H1 (cell line): ENCODE data around the gene DOCK8.

Source experiments
- CHD1 ChIP-seq: IDR thresholded peaks from 2 replicates; pipeline ENCODE4 v1.6.1; 2012; ENCODE audit warnings: low read depth, low read length, improper control_type of control experiment
- CHD2 ChIP-seq: IDR thresholded peaks from 2 replicates; pipeline ENCODE4 v1.6.1; 2012; ENCODE audit warnings: low read length, improper control_type of control experiment
- CTCF ChIP-seq, 3 experiments: IDR thresholded peaks; 1 replicate in 2 of 3; 2 replicates in 1 of 3; pipeline versions ENCODE4 v1.5.1 to v1.6.1; 2011; ENCODE audit warnings: low read length in 3 of 3, mild to moderate bottlenecking in 3 of 3, inconsistent platforms in 2 of 3, low read depth in 1 of 3, moderate library complexity in 1 of 3; ENCODE audit not compliant: insufficient read depth in 1 of 3; ENCODE audit errors: control extremely low read depth in 1 of 3
- EP300 ChIP-seq, 2 experiments: IDR thresholded peaks; 1 replicate in 1 of 2; 2 replicates in 1 of 2; pipeline ENCODE4 v1.6.1; 2011 to 2012; ENCODE audit warnings: low read depth in 2 of 2, low read length in 2 of 2, mild to moderate bottlenecking in 2 of 2, borderline replicate concordance in 1 of 2, inconsistent platforms in 1 of 2, moderate library complexity in 1 of 2
- JUN ChIP-seq: IDR thresholded peaks from 2 replicates; pipeline ENCODE4 v1.6.1; 2011; ENCODE audit warnings: low read depth, mild to moderate bottlenecking, improper control_type of control experiment, low read length
- JUND ChIP-seq: IDR thresholded peaks from 2 replicates; pipeline ENCODE4 v1.6.1; 2011; ENCODE audit warnings: mild to moderate bottlenecking, improper control_type of control experiment, low read length
- PHF8 ChIP-seq: fragments of 200-600 bp; sonication (generic); conservative IDR thresholded peaks from 2 replicates; pipeline ENCODE4 v1.7.1; 2012; ENCODE audit warnings: low read depth, mild to moderate bottlenecking, inconsistent platforms, low read length, moderate library complexity
- POLR2A ChIP-seq, 2 experiments: IDR thresholded peaks; 1 replicate in 1 of 2; 2 replicates in 1 of 2; pipeline ENCODE4 v1.6.1; 2011; ENCODE audit warnings: low read depth in 2 of 2, low read length in 2 of 2, mild to moderate bottlenecking in 2 of 2; ENCODE audit errors: control extremely low read depth in 1 of 2
- POLR2AphosphoS5 ChIP-seq: IDR thresholded peaks from 2 replicates; pipeline ENCODE4 v1.6.1; 2011; ENCODE audit warnings: low read depth, low read length
- RNF2 ChIP-seq: fragments of 200-900, 300-1000 bp; sonication (generic); IDR thresholded peaks from 2 replicates; pipeline ENCODE4 v1.7.1; 2016; ENCODE audit warnings: borderline replicate concordance, low read depth, mild to moderate bottlenecking, antibody characterized with exemption, low read length; ENCODE audit not compliant: poor library complexity, severe bottlenecking; ENCODE audit errors: missing control alignments
- SIX5 ChIP-seq: IDR thresholded peaks from 2 replicates; pipeline ENCODE4 v1.6.1; 2011; ENCODE audit warnings: mild to moderate bottlenecking, low read depth, low read length

GRCh38 chr9:503881-504852, 289.5 kb downstream of the DOCK8 start, which contains the start of gene KANK1:
- TF ChIP-seq CTCF (IDR thresholded peaks at IDR 0.05; ENCODE audit: control extremely low read depth in 1 of 3, insufficient read depth in 1 of 3, low read depth in 1 of 3, low read length in 3 of 3): no peak
- TF ChIP-seq CHD2: no peak
- peak; percentile 37; the same call in 1 of the 2 replicates for TF ChIP-seq PHF8
- TF ChIP-seq EP300 (IDR thresholded peaks at IDR 0.05; ENCODE audit: borderline replicate concordance in 1 of 2, low read depth in 2 of 2, low read length in 2 of 2): no peak
- 0 out of 3 replicates have a peak, but pooled peaks of 1 of the 2 experiments have one; percentile 33 for TF ChIP-seq POLR2A (IDR thresholded peaks at IDR 0.05; ENCODE audit: control extremely low read depth in 1 of 2, low read depth in 2 of 2, low read length in 2 of 2)
- no peak for TF ChIP-seq SIX5
- no peak for TF ChIP-seq RNF2
- no peak for TF ChIP-seq JUN
- no peak for TF ChIP-seq JUND
- no peak for TF ChIP-seq CHD1
- TF ChIP-seq POLR2AphosphoS5: no peak; the same call in 1 of the 2 replicates
